GM23338 (cell line): ENCODE results near the gene UNC79. TPM values are rescaled to one million over a fixed set of nuclear protein-coding genes. Genes with fewer than 3 reads are reported as not detected.

Experiments used
- ATAC-seq: fragments of 200-7000 bp; cut with Tn5 transposase; 3 replicates; pipeline ENCODE4 v1.9.1; 2020
- DNase-seq: peaks from one replicate; pipeline ENCODE4 v3.0.0-alpha.2; 2015; ENCODE audit warnings: low spot score
- H2AFZ ChIP-seq: fragments of 200-600 bp; sonication (generic); 2 replicates; pipeline ENCODE4 v1.8.0; 2016; ENCODE audit warnings: antibody characterized with exemption, mild to moderate bottlenecking, moderate library complexity
- H3F3A ChIP-seq: fragments of 200-600 bp; sonication (generic); replicated peaks from 2 replicates; pipeline ENCODE4 v1.8.0; 2017; ENCODE audit warnings: antibody characterized with exemption, mixed run types, low read depth
- H3K27ac ChIP-seq: fragments of 200-600 bp; sonication (generic); 2 replicates; pipeline ENCODE4 v1.6.1; 2016; ENCODE audit warnings: low read depth
- H3K27me3 ChIP-seq: fragments of 200-600 bp; sonication (generic); 2 replicates; pipeline ENCODE4 v1.8.0; 2016; ENCODE audit warnings: mild to moderate bottlenecking, mixed run types, moderate library complexity; ENCODE audit not compliant: insufficient read depth
- H3K36me3 ChIP-seq: fragments of 200-600 bp; sonication (generic); 2 replicates; pipeline ENCODE4 v1.8.0; 2016; ENCODE audit warnings: mild to moderate bottlenecking; ENCODE audit not compliant: insufficient read depth
- H3K4me1 ChIP-seq: fragments of 200-600 bp; sonication (generic); 2 replicates; pipeline ENCODE4 v1.8.0; 2016; ENCODE audit warnings: mild to moderate bottlenecking, moderate library complexity; ENCODE audit not compliant: insufficient read depth
- H3K4me2 ChIP-seq: fragments of 200-600 bp; sonication (generic); 2 replicates; pipeline ENCODE4 v1.7.1; 2017; ENCODE audit warnings: mixed run types
- H3K4me3 ChIP-seq: fragments of 200-600 bp; sonication (generic); 2 replicates; pipeline ENCODE4 v1.6.1; 2016; ENCODE audit warnings: mixed run types
- H3K79me2 ChIP-seq: fragments of 200-600 bp; sonication (generic); replicated peaks from 2 replicates; pipeline ENCODE4 v1.8.0; 2017; ENCODE audit warnings: mild to moderate bottlenecking; ENCODE audit not compliant: insufficient read depth
- H3K9me2 ChIP-seq: fragments of 200-600 bp; sonication (generic); 2 replicates; pipeline ENCODE4 v1.8.0; 2017; ENCODE audit not compliant: insufficient read depth
- H4K20me1 ChIP-seq: fragments of 200-600 bp; sonication (generic); replicated peaks from 2 replicates; pipeline ENCODE4 v1.8.0; 2017; ENCODE audit warnings: mild to moderate bottlenecking; ENCODE audit not compliant: insufficient read depth
- H3K27ac Mint-ChIP-seq: 2 replicates; pipeline ENCODE4 v1.8.0; 2020; ENCODE audit warnings: inconsistent platforms, mild to moderate bottlenecking, moderate library complexity, mixed read lengths
- H3K27me3 Mint-ChIP-seq: 3 replicates; pipeline ENCODE4 v1.8.0; 2022; ENCODE audit warnings: low read depth, mild to moderate bottlenecking, moderate library complexity, mixed read lengths, inconsistent platforms; ENCODE audit not compliant: insufficient read depth, poor library complexity
- H3K36me3 Mint-ChIP-seq: 3 replicates; pipeline ENCODE4 v1.8.0; 2021; ENCODE audit warnings: low read depth, mild to moderate bottlenecking, inconsistent platforms, moderate library complexity, mixed read lengths
- H3K4me1 Mint-ChIP-seq: 3 replicates; pipeline ENCODE4 v1.8.0; 2020; ENCODE audit warnings: mild to moderate bottlenecking, inconsistent platforms, mixed read lengths
- H3K4me3 Mint-ChIP-seq: 3 replicates; pipeline ENCODE4 v1.8.0; 2021; ENCODE audit warnings: moderate library complexity, mild to moderate bottlenecking, inconsistent platforms, mixed read lengths
- H3K9me3 Mint-ChIP-seq: 3 replicates; pipeline ENCODE4 v1.8.0; 2020; ENCODE audit warnings: moderate library complexity, mild to moderate bottlenecking, inconsistent platforms, mixed read lengths
- EZH2 ChIP-seq: fragments of 200-600 bp; sonication (generic); IDR thresholded peaks from one replicate; pipeline ENCODE4 v1.8.0; 2017; ENCODE audit warnings: antibody characterized with exemption, mild to moderate bottlenecking, low read depth; ENCODE audit not compliant: unreplicated experiment
- EZH2phosphoT487 ChIP-seq: fragments of 200-600 bp; sonication (generic); IDR thresholded peaks from one replicate; pipeline ENCODE4 v1.8.1; 2018; ENCODE audit warnings: antibody characterized with exemption; ENCODE audit not compliant: unreplicated experiment
- NANOG ChIP-seq: IDR thresholded peaks from 2 replicates; pipeline ENCODE4 v1.6.1; 2016; ENCODE audit warnings: antibody characterized with exemption, borderline replicate concordance
- POLR2AphosphoS5 ChIP-seq: IDR thresholded peaks from 2 replicates; pipeline ENCODE4 v1.6.1; 2016; ENCODE audit warnings: antibody characterized with exemption, low read depth
- STAT1 ChIP-seq: IDR thresholded peaks from one replicate; pipeline ENCODE4 v1.6.1; 2016; ENCODE audit warnings: antibody characterized with exemption; ENCODE audit not compliant: unreplicated experiment
- ZNF114 ChIP-seq: fragments of 250-450 bp; sonication (Bioruptor Pico); IDR thresholded peaks from 2 replicates; pipeline ENCODE4 v1.5.0; 2020; ENCODE audit warnings: mild to moderate bottlenecking, moderate library complexity
- ZNF462 ChIP-seq: fragments of 250-450 bp; sonication (Bioruptor Pico); IDR thresholded peaks from 2 replicates; pipeline ENCODE4 v1.5.0; 2020; ENCODE audit warnings: mild to moderate bottlenecking, moderate library complexity
- polyA plus RNA-seq: library from polyadenylated mRNA; unstranded; fragments of >200 nt; fragmentation: Nextera tagmentation; extraction: Ambion mirVana; gene quantifications from 2 replicates; pipeline ENCODE4 v1.2.1, GENCODE V29; 2016
- total RNA-seq: library from RNA; depleted of rRNA; stranded (reverse); fragments of >200 nt; shearing (Covaris generic); gene quantifications from 2 replicates; pipeline ENCODE4 v1.2.3, GENCODE V29; 2014
- TF ChIP-seq, protein P1 (sequence below): IDR thresholded peaks from one replicate; pipeline ENCODE4 v1.6.1; 2018; ENCODE audit warnings: antibody characterized with exemption; ENCODE audit not compliant: unreplicated experiment
- TF ChIP-seq, protein P2 (sequence below), 2 experiments: fragments of 200-600 bp in 1 of 2; sonication (generic) in 1 of 2; conservative IDR thresholded peaks; 2 replicates each; pipeline versions ENCODE4 v1.5.1 to v1.6.1; 2016 to 2017; ENCODE audit warnings: antibody characterized with exemption in 2 of 2, low read depth in 2 of 2, mild to moderate bottlenecking in 2 of 2, moderate library complexity in 1 of 2

Gene UNC79
- total and polyA plus RNA-seq, 2 experiments from 2014 or later, result 1.8 to 3.6 TPM

DNA sequence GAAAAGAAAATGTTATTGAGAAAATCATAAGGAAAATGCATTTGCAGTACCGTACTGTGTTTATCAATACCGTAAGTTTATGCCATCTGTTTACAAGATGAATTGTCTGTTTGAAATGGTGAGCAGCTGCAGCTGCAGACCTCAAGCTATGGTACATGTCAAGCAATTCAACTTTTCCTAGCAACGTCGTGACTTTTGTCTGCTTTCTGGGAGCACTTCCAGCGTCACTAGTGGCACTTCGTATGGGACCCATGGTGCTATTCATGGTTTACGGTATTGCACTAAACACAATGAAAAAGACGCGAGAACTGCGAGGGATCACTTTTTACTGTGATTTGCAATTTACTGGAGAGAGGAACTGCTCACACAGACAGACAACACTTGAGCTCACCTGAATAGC is 160.8 kb downstream of the UNC79 start:
- no peak overlapping the region for H3K27ac Mint-ChIP-seq
- TF ChIP-seq, protein P1, sequence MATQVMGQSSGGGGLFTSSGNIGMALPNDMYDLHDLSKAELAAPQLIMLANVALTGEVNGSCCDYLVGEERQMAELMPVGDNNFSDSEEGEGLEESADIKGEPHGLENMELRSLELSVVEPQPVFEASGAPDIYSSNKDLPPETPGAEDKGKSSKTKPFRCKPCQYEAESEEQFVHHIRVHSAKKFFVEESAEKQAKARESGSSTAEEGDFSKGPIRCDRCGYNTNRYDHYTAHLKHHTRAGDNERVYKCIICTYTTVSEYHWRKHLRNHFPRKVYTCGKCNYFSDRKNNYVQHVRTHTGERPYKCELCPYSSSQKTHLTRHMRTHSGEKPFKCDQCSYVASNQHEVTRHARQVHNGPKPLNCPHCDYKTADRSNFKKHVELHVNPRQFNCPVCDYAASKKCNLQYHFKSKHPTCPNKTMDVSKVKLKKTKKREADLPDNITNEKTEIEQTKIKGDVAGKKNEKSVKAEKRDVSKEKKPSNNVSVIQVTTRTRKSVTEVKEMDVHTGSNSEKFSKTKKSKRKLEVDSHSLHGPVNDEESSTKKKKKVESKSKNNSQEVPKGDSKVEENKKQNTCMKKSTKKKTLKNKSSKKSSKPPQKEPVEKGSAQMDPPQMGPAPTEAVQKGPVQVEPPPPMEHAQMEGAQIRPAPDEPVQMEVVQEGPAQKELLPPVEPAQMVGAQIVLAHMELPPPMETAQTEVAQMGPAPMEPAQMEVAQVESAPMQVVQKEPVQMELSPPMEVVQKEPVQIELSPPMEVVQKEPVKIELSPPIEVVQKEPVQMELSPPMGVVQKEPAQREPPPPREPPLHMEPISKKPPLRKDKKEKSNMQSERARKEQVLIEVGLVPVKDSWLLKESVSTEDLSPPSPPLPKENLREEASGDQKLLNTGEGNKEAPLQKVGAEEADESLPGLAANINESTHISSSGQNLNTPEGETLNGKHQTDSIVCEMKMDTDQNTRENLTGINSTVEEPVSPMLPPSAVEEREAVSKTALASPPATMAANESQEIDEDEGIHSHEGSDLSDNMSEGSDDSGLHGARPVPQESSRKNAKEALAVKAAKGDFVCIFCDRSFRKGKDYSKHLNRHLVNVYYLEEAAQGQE, result no peak
- TF ChIP-seq POLR2AphosphoS5 (no peak), ZNF114 (no peak), STAT1 (no peak), EZH2phosphoT487 (no peak), ZNF462 (CRISPR knock-in tag) (no peak), EZH2 (no peak), NANOG (no peak)
- TF ChIP-seq, protein P2, sequence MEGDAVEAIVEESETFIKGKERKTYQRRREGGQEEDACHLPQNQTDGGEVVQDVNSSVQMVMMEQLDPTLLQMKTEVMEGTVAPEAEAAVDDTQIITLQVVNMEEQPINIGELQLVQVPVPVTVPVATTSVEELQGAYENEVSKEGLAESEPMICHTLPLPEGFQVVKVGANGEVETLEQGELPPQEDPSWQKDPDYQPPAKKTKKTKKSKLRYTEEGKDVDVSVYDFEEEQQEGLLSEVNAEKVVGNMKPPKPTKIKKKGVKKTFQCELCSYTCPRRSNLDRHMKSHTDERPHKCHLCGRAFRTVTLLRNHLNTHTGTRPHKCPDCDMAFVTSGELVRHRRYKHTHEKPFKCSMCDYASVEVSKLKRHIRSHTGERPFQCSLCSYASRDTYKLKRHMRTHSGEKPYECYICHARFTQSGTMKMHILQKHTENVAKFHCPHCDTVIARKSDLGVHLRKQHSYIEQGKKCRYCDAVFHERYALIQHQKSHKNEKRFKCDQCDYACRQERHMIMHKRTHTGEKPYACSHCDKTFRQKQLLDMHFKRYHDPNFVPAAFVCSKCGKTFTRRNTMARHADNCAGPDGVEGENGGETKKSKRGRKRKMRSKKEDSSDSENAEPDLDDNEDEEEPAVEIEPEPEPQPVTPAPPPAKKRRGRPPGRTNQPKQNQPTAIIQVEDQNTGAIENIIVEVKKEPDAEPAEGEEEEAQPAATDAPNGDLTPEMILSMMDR (conservative IDR thresholded peaks at IDR 0.05; ENCODE audit: low read depth in 2 of 2), result no peak
- peaks cover 9% of the 10 kb centered on the region for H3K36me3 Mint-ChIP-seq
- 0 out of 2 replicates have a peak, but pooled peaks cover 9% of the 10 kb centered on the region for H3K4me1 ChIP-seq
- no peaks in the 10 kb centered on the region for H3K9me3 Mint-ChIP-seq
- H3K36me3 ChIP-seq, result no peaks in the 10 kb centered on the region
- ATAC-seq (no peak), DNase-seq (no peak)
- H3K4me2 ChIP-seq, result no peak overlapping the region
- H3K27ac ChIP-seq, result no peak overlapping the region
- H3K4me3 ChIP-seq, result no peak overlapping the region
- peaks cover 7% of the 10 kb centered on the region; the same call in 1 of the 2 replicates for H3K9me2 ChIP-seq
- H3K27me3 Mint-ChIP-seq, result no peaks in the 10 kb centered on the region
- no peak overlapping the region for H3K4me3 Mint-ChIP-seq
- no peak overlapping the region for H2AFZ ChIP-seq
- no peaks in the 10 kb centered on the region for H4K20me1 ChIP-seq
- H3K4me1 Mint-ChIP-seq, result peaks cover 14% of the 10 kb centered on the region
- no peaks in the 10 kb centered on the region for H3K27me3 ChIP-seq
- H3K79me2 ChIP-seq, result no peaks in the 10 kb centered on the region
- H3F3A ChIP-seq, result no peaks in the 10 kb centered on the region
